WERI-Rb-1 (cell line): Measurements from ENCODE around the gene ZNF625.

Source experiments
- DNase-seq: peaks from one replicate; pipeline ENCODE4 v3.0.0-alpha.2; 2020
- H3K27ac ChIP-seq: fragments of 250-450 bp; sonication (Bioruptor Pico); 2 replicates; pipeline ENCODE4 v1.5.1; 2020; ENCODE audit warnings: mild to moderate bottlenecking, moderate library complexity
- H3K27me3 ChIP-seq: fragments of 250-450 bp; sonication (Bioruptor Pico); 2 replicates; pipeline ENCODE4 v1.5.1; 2021; ENCODE audit warnings: mild to moderate bottlenecking, low read depth, moderate library complexity; ENCODE audit not compliant: insufficient read depth, severe bottlenecking
- H3K36me3 ChIP-seq: fragments of 250-450 bp; sonication (Bioruptor Pico); 2 replicates; pipeline ENCODE4 v1.5.1; 2020; ENCODE audit warnings: mild to moderate bottlenecking, moderate library complexity
- H3K4me3 ChIP-seq: 2 replicates; pipeline ENCODE4 v1.5.1; 2011; ENCODE audit warnings: low read depth, mild to moderate bottlenecking, control low read depth, low read length
- H3K9me3 ChIP-seq: fragments of 250-450 bp; sonication (Bioruptor Pico); 2 replicates; pipeline ENCODE4 v1.5.1; 2021; ENCODE audit warnings: mild to moderate bottlenecking, moderate library complexity; ENCODE audit not compliant: severe bottlenecking
- CTCF ChIP-seq: IDR thresholded peaks from 2 replicates; pipeline ENCODE4 v1.5.1; 2011; ENCODE audit warnings: low read depth, mild to moderate bottlenecking, control low read depth, inconsistent platforms, low read length

The ZNF625 gene

GRCh38 chr19:12141405-12141736, 15.2 kb downstream of the ZNF625 start:
- H3K27me3 ChIP-seq: no peaks in the 10 kb centered on the region
- no peak for DNase-seq
- no peaks in the 10 kb centered on the region for H3K9me3 ChIP-seq
- H3K27ac ChIP-seq: no peak overlapping the region; the same call in 1 of the 2 replicates
- TF ChIP-seq CTCF: no peak
- peaks cover 66% of the 10 kb centered on the region for H3K36me3 ChIP-seq
- no peak overlapping the region for H3K4me3 ChIP-seq

DNA sequence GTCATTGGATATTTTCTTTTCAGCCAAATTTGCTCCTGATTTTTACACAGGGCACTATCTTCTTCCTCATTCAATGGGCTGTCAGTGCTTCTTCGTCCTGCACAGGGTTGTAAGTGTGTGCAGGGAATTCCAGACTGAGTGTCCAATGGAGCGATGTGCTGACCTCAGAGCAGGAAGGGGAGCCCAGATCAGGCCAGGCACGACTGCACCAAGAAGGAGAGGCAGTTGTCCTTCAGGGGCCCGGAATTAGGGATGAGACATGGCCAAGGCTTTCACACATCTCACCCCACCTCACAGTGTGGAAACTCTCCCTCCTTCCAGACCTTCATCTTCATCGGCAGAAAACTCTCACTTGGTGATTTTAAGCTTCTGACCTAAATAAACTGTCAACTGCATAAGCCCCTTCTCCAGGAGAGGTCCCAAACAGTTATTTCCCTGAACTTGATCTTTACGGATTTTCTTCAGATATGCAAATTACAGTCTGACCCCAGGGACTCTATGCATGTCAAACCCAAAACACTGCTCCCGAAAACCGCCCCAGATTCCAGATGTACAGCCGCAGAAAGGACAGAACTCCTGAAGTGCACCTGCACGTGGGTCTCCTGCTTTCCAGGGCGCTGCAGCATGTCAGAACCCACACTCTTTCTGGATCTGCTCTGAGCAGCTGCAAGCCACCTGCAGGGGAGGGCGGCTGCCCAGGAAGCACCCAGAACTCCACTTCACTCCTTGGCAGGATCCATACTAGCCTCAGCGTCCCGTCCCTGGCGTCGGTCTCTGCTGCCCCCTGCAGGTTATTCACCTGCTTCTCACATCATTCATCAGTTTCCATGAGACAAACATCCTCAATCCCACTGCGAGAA, 15.8 kb downstream of the ZNF625 start:
- H3K27ac ChIP-seq: peak overlapping the region; percentile 42
- H3K27me3 ChIP-seq: no peaks in the 10 kb centered on the region
- peaks cover 66% of the 10 kb centered on the region for H3K36me3 ChIP-seq
- H3K9me3 ChIP-seq: no peaks in the 10 kb centered on the region
- TF ChIP-seq CTCF: peak; percentile 91
- DNase-seq: peak; percentile 87
- peak overlapping the region; percentile 94 for H3K4me3 ChIP-seq

DNA sequence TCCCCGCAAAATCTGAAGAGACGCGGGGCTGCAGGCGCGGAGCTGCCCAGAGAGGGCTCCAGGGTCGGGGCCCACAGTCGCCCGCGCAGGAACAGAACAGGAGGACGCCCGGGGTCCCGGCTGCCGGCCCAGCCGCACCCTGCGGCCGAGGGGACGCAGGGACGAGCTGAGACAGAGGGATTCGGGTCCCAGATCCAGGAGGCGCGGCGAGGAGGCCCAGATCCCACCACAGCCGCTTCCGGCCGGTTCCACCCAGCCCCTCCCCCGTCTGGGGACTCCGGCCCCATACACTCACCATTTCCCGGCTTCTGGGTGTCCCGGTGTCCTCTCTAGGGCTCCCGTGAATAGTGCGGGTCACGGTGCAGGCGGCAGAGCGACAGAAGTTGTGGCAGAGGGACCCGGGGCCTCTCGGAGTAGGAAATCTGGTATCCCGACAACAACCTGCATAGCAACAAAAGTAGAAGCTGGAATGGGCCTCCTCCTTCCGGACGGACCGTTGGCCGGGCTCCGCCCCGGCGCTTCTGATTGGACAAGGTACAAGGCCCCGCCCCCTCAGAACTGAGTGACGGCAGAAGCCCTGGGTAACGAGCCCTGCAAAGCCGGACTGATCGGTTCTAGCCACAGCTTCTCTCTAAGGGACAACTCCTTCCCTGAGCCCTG, 16.5 kb downstream of the ZNF625 start, which contains the start of gene ZNF20:
Gene ZNF20, minus strand, starts transcription at position 466 of the 660 bp plus-strand sequence. Its CDS starts 168 bp downstream, at position 298.
- no peak for TF ChIP-seq CTCF
- peak; percentile 98 for DNase-seq
- H3K27ac ChIP-seq: peak within 1 kb of the TSS; percentile 78
- peak within 1 kb of the TSS; percentile 94 for H3K4me3 ChIP-seq
- no peaks in the 10 kb centered on the region for H3K9me3 ChIP-seq
- H3K36me3 ChIP-seq: peaks cover 66% of the 10 kb centered on the region
- H3K27me3 ChIP-seq: no peaks in the 10 kb centered on the region

DNA sequence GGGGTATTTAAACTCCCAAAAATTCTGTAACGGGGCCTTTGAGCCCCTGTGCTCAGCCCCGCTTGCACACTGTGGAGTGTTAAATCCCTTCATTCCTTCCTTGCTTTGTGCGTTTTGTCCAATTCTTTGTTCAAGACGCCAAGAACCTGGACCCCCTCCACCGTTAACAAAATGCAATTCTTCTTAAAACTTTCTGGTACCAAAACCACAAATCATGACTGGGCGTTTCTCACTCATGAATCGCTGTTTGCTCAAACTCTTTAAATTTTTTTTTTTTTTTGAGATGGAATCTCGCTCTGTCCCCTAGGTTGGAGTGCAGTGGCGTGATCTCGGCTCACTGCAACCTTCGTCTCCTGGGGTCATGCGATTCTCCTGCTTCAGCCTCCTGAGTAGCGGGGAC, 17.3 kb downstream of the ZNF625 start:
- no peak for TF ChIP-seq CTCF
- no peaks in the 10 kb centered on the region for H3K27me3 ChIP-seq
- DNase-seq: no peak
- peak overlapping the region; percentile 78 for H3K27ac ChIP-seq
- H3K4me3 ChIP-seq: peak overlapping the region; percentile 94
- peaks cover 66% of the 10 kb centered on the region for H3K36me3 ChIP-seq
- no peaks in the 10 kb centered on the region for H3K9me3 ChIP-seq

- DNase-seq: peak; percentile 27
- peak; percentile 53 for TF ChIP-seq CTCF
- Histone ChIP-seq H3K27me3 (no peaks in the 10 kb centered on the region), H3K9me3 (peaks cover 12% of the 10 kb centered on the region), H3K27ac (no peak overlapping the region), H3K4me3 (no peak overlapping the region), H3K36me3 (peaks cover 76% of the 10 kb centered on the region)
These were observed 19.2 kb downstream of the ZNF625 start for GRCh38 chr19:12137221-12137940.
